Neural cell (in vitro differentiated cells): ENCODE measurements around the gene SFR1. TPM values are rescaled to one million over a fixed set of nuclear protein-coding genes. Genes with fewer than 3 reads are reported as not detected.

ENCODE experiments used
- H2AFZ ChIP-seq: fragments of 200-600, 300-800 bp; sonication (generic), shearing (Covaris generic); 2 replicates; pipeline ENCODE4 v1.6.0; 2014; ENCODE audit warnings: low read depth, mild to moderate bottlenecking, antibody characterized with exemption, low read length, moderate library complexity
- H3F3A ChIP-seq: fragments of 200-600 bp; shearing (Covaris generic); 2 replicates; pipeline ENCODE4 v1.6.1; 2016; ENCODE audit warnings: mild to moderate bottlenecking, moderate library complexity, mixed read lengths, antibody characterized with exemption, low read length; ENCODE audit not compliant: insufficient read depth, poor library complexity, severe bottlenecking
- H3K27ac ChIP-seq: fragments of 200-600, 300-800 bp; sonication (generic), shearing (Covaris generic); 2 replicates; pipeline ENCODE4 v1.5.1; 2014; ENCODE audit warnings: mild to moderate bottlenecking, low read length, moderate library complexity
- H3K27me3 ChIP-seq: fragments of 300-800, 200-600 bp; sonication (generic), shearing (Covaris generic); 2 replicates; pipeline ENCODE4 v1.6.0; 2014; ENCODE audit warnings: mild to moderate bottlenecking, low read depth, low read length, moderate library complexity; ENCODE audit not compliant: insufficient read depth
- H3K36me3 ChIP-seq: fragments of 300-800, 200-600 bp; sonication (generic), shearing (Covaris generic); 2 replicates; pipeline ENCODE4 v1.5.1; 2014; ENCODE audit warnings: mild to moderate bottlenecking, antibody characterized with exemption, low read length, moderate library complexity; ENCODE audit not compliant: insufficient read depth
- H3K4me2 ChIP-seq: fragments of 300-800, 200-600 bp; sonication (generic), shearing (Covaris generic); 2 replicates; pipeline ENCODE4 v1.6.0; 2014; ENCODE audit warnings: mild to moderate bottlenecking, low read length
- H3K4me3 ChIP-seq: fragments of 300-800, 200-600 bp; sonication (generic), shearing (Covaris generic); 2 replicates; pipeline ENCODE4 v1.5.1; 2014; ENCODE audit warnings: mild to moderate bottlenecking, low read length, moderate library complexity
- H3K79me2 ChIP-seq: fragments of 200-600 bp; shearing (Covaris generic); replicated peaks from 2 replicates; pipeline ENCODE4 v1.6.0; 2014; ENCODE audit warnings: mild to moderate bottlenecking, low read length, moderate library complexity; ENCODE audit not compliant: insufficient read depth
- H3K9ac ChIP-seq: fragments of 300-800, 200-600 bp; sonication (generic), shearing (Covaris generic); 2 replicates; pipeline ENCODE4 v1.6.1; 2016; ENCODE audit warnings: mild to moderate bottlenecking, low read length, mixed read lengths
- H3K9me2 ChIP-seq: fragments of 200-600 bp; shearing (Covaris generic); 2 replicates; pipeline ENCODE4 v1.6.1; 2016; ENCODE audit warnings: mild to moderate bottlenecking, low read length, mixed read lengths; ENCODE audit not compliant: insufficient read depth
- H3K9me3 ChIP-seq: fragments of 200-600, 300-800 bp; sonication (generic), shearing (Covaris generic); 2 replicates; pipeline ENCODE4 v1.6.1; 2016; ENCODE audit warnings: mild to moderate bottlenecking, mixed run types, low read length, moderate library complexity, mixed read lengths
- H4K20me1 ChIP-seq: fragments of 200-600 bp; shearing (Covaris generic); 2 replicates; pipeline ENCODE4 v1.6.1; 2016; ENCODE audit warnings: mild to moderate bottlenecking, mixed run types; ENCODE audit not compliant: insufficient read depth
- CTCF ChIP-seq: fragments of 450-650 bp; IDR thresholded peaks from 2 replicates; pipeline ENCODE4 v1.5.1; 2014; ENCODE audit warnings: antibody characterized with exemption, mild to moderate bottlenecking, moderate library complexity; ENCODE audit not compliant: poor library complexity, severe bottlenecking
- EP300 ChIP-seq: fragments of 450-650 bp; conservative IDR thresholded peaks from 2 replicates; pipeline ENCODE4 v1.6.1; 2014; ENCODE audit warnings: antibody characterized with exemption, mild to moderate bottlenecking, moderate library complexity; ENCODE audit not compliant: poor library complexity, severe bottlenecking
- EZH2 ChIP-seq: fragments of 200-600, 300-800 bp; shearing (Covaris generic), sonication (generic); IDR thresholded peaks from 2 replicates; pipeline ENCODE4 v1.6.1; 2014; ENCODE audit warnings: antibody characterized with exemption, low read length, borderline replicate concordance, mild to moderate bottlenecking; ENCODE audit not compliant: insufficient read depth, poor library complexity, severe bottlenecking
- MXI1 ChIP-seq: fragments of 450-650 bp; conservative IDR thresholded peaks from 2 replicates; pipeline ENCODE4 v1.6.1; 2014; ENCODE audit warnings: antibody characterized with exemption, mild to moderate bottlenecking; ENCODE audit not compliant: poor library complexity, severe bottlenecking
- POLR2AphosphoS5 ChIP-seq: IDR thresholded peaks from 2 replicates; pipeline ENCODE4 v1.6.1; 2012
- RAD21 ChIP-seq: fragments of 450-650 bp; conservative IDR thresholded peaks from 2 replicates; pipeline ENCODE4 v1.6.1; 2014; ENCODE audit warnings: antibody characterized with exemption, mild to moderate bottlenecking, moderate library complexity
- SMC3 ChIP-seq: fragments of 450-650 bp; conservative IDR thresholded peaks from 2 replicates; pipeline ENCODE4 v1.6.1; 2014; ENCODE audit warnings: antibody characterized with exemption, mild to moderate bottlenecking, moderate library complexity; ENCODE audit not compliant: poor library complexity
- TAF1 ChIP-seq: IDR thresholded peaks from 2 replicates; pipeline ENCODE4 v1.6.1; 2012; ENCODE audit warnings: low read depth
- polyA plus RNA-seq: library from polyadenylated mRNA; depleted of rRNA; stranded (reverse); fragments of >200 nt; gene quantifications from 2 replicates; pipeline ENCODE4 v1.2.3, GENCODE V29; 2014
- TF ChIP-seq, protein P1 (sequence below): IDR thresholded peaks from 2 replicates; pipeline ENCODE4 v1.6.1; 2012; ENCODE audit warnings: borderline replicate concordance

Gene SFR1
- polyA plus RNA-seq, 1 donor from 2014 or later, result 5.0 TPM

DNA sequence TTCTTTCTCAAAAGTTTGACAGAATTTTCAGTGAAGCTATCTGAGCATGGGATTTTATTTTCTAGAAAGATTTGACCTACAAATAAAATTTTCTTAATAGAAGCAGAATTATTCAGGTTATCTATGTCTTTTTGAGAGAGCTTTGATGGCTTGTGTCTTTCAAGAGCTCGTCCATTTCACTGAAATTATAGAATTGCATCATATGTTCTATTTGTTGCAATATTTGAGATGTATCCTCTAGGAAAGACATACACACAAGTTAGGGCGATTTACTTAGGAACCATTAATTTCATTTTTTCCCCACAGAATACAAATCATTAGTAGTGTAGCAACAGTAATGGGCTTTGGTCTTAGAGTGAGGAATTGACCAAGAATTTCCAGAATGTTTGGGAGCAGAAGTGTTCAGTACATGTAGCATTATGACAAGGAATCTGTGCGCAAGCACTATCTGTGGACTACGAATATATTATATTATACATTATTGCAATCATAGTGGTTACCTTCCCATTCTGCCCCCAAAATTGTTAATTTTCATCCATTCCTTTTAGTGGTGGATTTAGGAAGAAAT, 23.5 kb upstream of the SFR1 start:
- Histone ChIP-seq H3K27me3 (no peaks in the 10 kb centered on the region), H3K27ac (no peak overlapping the region), H3K79me2 (no peaks in the 10 kb centered on the region), H3K9ac (no peak overlapping the region), H4K20me1 (no peaks in the 10 kb centered on the region), H3K36me3 (no peaks in the 10 kb centered on the region), H3K4me2 (no peak overlapping the region), H2AFZ (no peak overlapping the region), H3K9me3 (no peaks in the 10 kb centered on the region), H3F3A (no peaks in the 10 kb centered on the region), H3K4me3 (no peak overlapping the region), H3K9me2 (no peaks in the 10 kb centered on the region)
- no peak for TF ChIP-seq RAD21
- no peak for TF ChIP-seq SMC3
- no peak for TF ChIP-seq EZH2

DNA sequence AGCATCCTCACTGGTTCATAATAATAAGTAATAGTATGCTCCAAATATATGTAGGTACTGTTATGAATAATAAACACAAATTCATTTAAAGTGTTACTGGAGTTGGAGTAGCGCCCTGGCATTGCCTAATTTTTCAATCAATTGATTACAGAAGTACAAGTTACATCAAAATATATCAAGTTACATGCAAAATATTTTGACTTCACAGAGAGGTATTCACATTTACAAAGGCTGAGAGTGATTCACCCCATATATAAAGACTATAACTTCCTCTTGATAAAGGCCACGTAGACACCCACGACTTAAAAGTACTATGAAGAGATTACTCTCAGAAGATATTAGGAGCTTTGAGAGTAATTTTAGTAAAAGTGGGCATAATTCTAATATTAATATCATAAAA, 22.7 kb upstream of the SFR1 start:
- no peak overlapping the region for H3K4me2 ChIP-seq
- H3K27me3 ChIP-seq, result no peaks in the 10 kb centered on the region
- no peak overlapping the region for H3K4me3 ChIP-seq
- no peaks in the 10 kb centered on the region for H3K9me3 ChIP-seq
- TF ChIP-seq POLR2AphosphoS5, result no peak
- TF ChIP-seq EZH2, result no peak
- TF ChIP-seq EP300, result no peak
- no peaks in the 10 kb centered on the region for H3K36me3 ChIP-seq
- H2AFZ ChIP-seq, result no peak overlapping the region
- H3K9me2 ChIP-seq, result no peaks in the 10 kb centered on the region
- no peaks in the 10 kb centered on the region for H3F3A ChIP-seq
- H3K27ac ChIP-seq, result no peak overlapping the region
- no peaks in the 10 kb centered on the region for H4K20me1 ChIP-seq
- no peaks in the 10 kb centered on the region for H3K79me2 ChIP-seq
- no peak overlapping the region for H3K9ac ChIP-seq

DNA sequence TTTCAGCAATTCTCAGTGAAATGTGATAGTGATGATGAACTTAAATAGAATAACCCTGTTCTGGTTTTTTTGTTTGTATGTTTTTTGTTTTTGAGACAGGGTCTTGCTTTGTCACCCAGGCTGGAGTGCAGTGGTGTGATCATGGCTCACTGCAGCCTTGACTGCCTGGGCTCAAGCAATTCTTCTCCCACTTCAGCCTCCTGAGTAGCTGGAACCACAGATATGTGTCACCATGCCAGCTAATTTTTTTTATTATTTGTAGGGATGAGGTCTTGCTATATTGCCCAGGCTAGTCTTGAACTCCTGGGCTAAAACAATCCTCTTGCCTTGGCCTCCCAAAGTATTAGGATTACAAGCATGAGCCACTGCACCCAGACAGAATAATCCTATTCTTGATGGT, 22.0 kb upstream of the SFR1 start:
- no peaks in the 10 kb centered on the region for H4K20me1 ChIP-seq
- no peak overlapping the region for H3K4me2 ChIP-seq
- H3F3A ChIP-seq, result no peaks in the 10 kb centered on the region
- no peaks in the 10 kb centered on the region for H3K27me3 ChIP-seq
- no peaks in the 10 kb centered on the region for H3K36me3 ChIP-seq
- TF ChIP-seq EZH2, result no peak
- TF ChIP-seq POLR2AphosphoS5, result no peak
- no peak for TF ChIP-seq EP300
- TF ChIP-seq RAD21, result no peak
- TF ChIP-seq TAF1, result no peak
- no peak for TF ChIP-seq SMC3
- no peak for TF ChIP-seq MXI1
- no peak for TF ChIP-seq CTCF
- TF ChIP-seq, protein P1, sequence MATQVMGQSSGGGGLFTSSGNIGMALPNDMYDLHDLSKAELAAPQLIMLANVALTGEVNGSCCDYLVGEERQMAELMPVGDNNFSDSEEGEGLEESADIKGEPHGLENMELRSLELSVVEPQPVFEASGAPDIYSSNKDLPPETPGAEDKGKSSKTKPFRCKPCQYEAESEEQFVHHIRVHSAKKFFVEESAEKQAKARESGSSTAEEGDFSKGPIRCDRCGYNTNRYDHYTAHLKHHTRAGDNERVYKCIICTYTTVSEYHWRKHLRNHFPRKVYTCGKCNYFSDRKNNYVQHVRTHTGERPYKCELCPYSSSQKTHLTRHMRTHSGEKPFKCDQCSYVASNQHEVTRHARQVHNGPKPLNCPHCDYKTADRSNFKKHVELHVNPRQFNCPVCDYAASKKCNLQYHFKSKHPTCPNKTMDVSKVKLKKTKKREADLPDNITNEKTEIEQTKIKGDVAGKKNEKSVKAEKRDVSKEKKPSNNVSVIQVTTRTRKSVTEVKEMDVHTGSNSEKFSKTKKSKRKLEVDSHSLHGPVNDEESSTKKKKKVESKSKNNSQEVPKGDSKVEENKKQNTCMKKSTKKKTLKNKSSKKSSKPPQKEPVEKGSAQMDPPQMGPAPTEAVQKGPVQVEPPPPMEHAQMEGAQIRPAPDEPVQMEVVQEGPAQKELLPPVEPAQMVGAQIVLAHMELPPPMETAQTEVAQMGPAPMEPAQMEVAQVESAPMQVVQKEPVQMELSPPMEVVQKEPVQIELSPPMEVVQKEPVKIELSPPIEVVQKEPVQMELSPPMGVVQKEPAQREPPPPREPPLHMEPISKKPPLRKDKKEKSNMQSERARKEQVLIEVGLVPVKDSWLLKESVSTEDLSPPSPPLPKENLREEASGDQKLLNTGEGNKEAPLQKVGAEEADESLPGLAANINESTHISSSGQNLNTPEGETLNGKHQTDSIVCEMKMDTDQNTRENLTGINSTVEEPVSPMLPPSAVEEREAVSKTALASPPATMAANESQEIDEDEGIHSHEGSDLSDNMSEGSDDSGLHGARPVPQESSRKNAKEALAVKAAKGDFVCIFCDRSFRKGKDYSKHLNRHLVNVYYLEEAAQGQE, result no peak
- no peaks in the 10 kb centered on the region for H3K79me2 ChIP-seq
- no peak overlapping the region for H3K9ac ChIP-seq
- no peak overlapping the region for H3K27ac ChIP-seq
- no peak overlapping the region for H2AFZ ChIP-seq
- no peak overlapping the region for H3K4me3 ChIP-seq
- no peaks in the 10 kb centered on the region for H3K9me3 ChIP-seq
- H3K9me2 ChIP-seq, result no peaks in the 10 kb centered on the region
